HG03139 (cell line): Measurements from ENCODE around the gene OCIAD2.
"Not testable (repeated sequence)": the region's sequence is repeated elsewhere in the genome, so short reads cannot be mapped to it uniquely, and the experiment has no call there.

ENCODE experiments used
- ATAC-seq: cut with Tn5 transposase; IDR thresholded peaks from one replicate; pipeline ENCODE4 v1.9.1; 2021; ENCODE audit not compliant: unreplicated experiment

The OCIAD2 gene

GRCh38 chr4:48906206-48907173, at the start of gene OCIAD2:
TSS of gene OCIAD2 (minus strand) at chr4:48906774. CDS start at chr4:48904549, 2,225 bp downstream.
- ATAC-seq = peak; percentile 89

- ATAC-seq = no peak
These were observed 47.7 kb upstream of the OCIAD2 start for GRCh38 chr4:48954314-48954713.

GRCh38 chr4:48949518-48950219, 43.1 kb upstream of the OCIAD2 start:
- no peak for ATAC-seq

- ATAC-seq = no peak
These were observed 42.5 kb upstream of the OCIAD2 start for GRCh38 chr4:48949086-48949485.

- ATAC-seq = no peak
These were observed 41.2 kb upstream of the OCIAD2 start for GRCh38 chr4:48947731-48948130.

- ATAC-seq = no peak
These were observed 39.4 kb upstream of the OCIAD2 start for GRCh38 chr4:48945981-48946380.

GRCh38 chr4:48944756-48945241, 38.2 kb upstream of the OCIAD2 start:
- no peak for ATAC-seq

GRCh38 chr4:48944252-48944651, 37.7 kb upstream of the OCIAD2 start:
- no peak for ATAC-seq

- ATAC-seq = no peak
These were observed 36.8 kb upstream of the OCIAD2 start for GRCh38 chr4:48943387-48943786.

GRCh38 chr4:48939785-48940184, 33.2 kb upstream of the OCIAD2 start:
- no peak for ATAC-seq

- no peak for ATAC-seq
These were observed 32.3 kb upstream of the OCIAD2 start for GRCh38 chr4:48938831-48939230.

GRCh38 chr4:48937033-48937432, 30.5 kb upstream of the OCIAD2 start:
- ATAC-seq = no peak

GRCh38 chr4:48931459-48931858, 24.9 kb upstream of the OCIAD2 start:
- ATAC-seq = no peak

- ATAC-seq = no peak
These were observed 24.1 kb upstream of the OCIAD2 start for GRCh38 chr4:48930654-48931053.

GRCh38 chr4:48924416-48924815, 17.8 kb upstream of the OCIAD2 start:
- ATAC-seq = no peak

- ATAC-seq = not testable (repeated sequence)
These were observed 16.5 kb upstream of the OCIAD2 start for GRCh38 chr4:48923065-48923464.

- no peak for ATAC-seq
These were observed 7.7 kb upstream of the OCIAD2 start for GRCh38 chr4:48914311-48914710.

GRCh38 chr4:48913346-48913745, 6.8 kb upstream of the OCIAD2 start:
- no peak for ATAC-seq

- ATAC-seq = no peak
These were observed 5.8 kb upstream of the OCIAD2 start for GRCh38 chr4:48912349-48912748.

- ATAC-seq = no peak
These were observed 3.9 kb upstream of the OCIAD2 start for GRCh38 chr4:48910511-48910910.

- no peak for ATAC-seq
These were observed 3.1 kb upstream of the OCIAD2 start for GRCh38 chr4:48909697-48910096.

- ATAC-seq = no peak
These were observed 2.1 kb upstream of the OCIAD2 start for GRCh38 chr4:48908687-48909086.
